Caki2 (cell line): ENCODE results near the gene DCTN4. TPM values are rescaled to one million over a fixed set of nuclear protein-coding genes. Genes with fewer than 3 reads are reported as not detected.

Source experiments
- DNase-seq: peaks from one replicate; pipeline ENCODE4 v3.0.0-alpha.2; 2015; ENCODE audit warnings: low read depth
- in situ Hi-C: cut with HindIII; loops from 2 replicates; pipeline ENCODE4 v1.10.0; 2016; ENCODE audit warnings: low sequenced_read_pairs, low pct_unique_long_range_greater_than_20kb, mixed read lengths
- total RNA-seq: library from RNA; depleted of rRNA; stranded (reverse); fragments of >200 nt; shearing (Covaris generic); gene quantifications from 2 replicates; pipeline ENCODE4 v1.2.3, GENCODE V29; 2014; ENCODE audit warnings: low replicate concordance; rRNA removed

Gene DCTN4
- total RNA-seq, 1 experiment from 2014 or later, result 18.2 TPM

DNA sequence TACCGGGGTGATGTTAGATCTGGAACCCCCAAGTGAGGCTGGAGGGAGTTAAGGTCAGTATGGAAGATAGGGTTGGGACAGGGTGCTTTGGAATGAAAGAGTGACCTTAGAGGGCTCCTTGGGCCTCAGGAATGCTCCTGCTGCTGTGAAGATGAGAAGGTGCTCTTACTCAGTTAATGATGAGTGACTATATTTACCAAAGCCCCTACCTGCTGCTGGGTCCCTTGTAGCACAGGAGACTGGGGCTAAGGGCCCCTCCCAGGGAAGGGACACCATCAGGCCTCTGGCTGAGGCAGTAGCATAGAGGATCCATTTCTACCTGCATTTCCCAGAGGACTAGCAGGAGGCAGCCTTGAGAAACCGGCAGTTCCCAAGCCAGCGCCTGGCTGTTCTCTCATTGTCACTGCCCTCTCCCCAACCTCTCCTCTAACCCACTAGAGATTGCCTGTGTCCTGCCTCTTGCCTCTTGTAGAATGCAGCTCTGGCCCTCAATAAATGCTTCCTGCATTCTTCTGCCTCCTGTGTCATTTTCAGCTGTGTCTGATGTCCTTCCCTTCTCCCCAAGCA, 100.0 kb downstream of the DCTN4 start:
- no peak for DNase-seq
- in situ Hi-C loops, result no loop called here

Other genes starting within 250 kb of the DCTN4 start
- gene SYNPO, start 118.4 kb downstream of the DCTN4 start, total RNA-seq, result 1.1 and 1.2 TPM in 2 replicates
- gene MYOZ3, start 97.8 kb downstream of the DCTN4 start, total RNA-seq, result not detected in 2 replicates
- gene RBM22, start 58.0 kb downstream of the DCTN4 start, total RNA-seq, result 21.7 and 23.7 TPM in 2 replicates
- 8.4 and 9.4 TPM in 2 replicates for gene SMIM3, start 19.7 kb upstream of the DCTN4 start, total RNA-seq
- not detected in 2 replicates for gene IRGM, start 87.5 kb upstream of the DCTN4 start, total RNA-seq
- gene ZNF300, start 146.0 kb upstream of the DCTN4 start, total RNA-seq, result 0.61 and 2.4 TPM in 2 replicates